SK-N-SH (cell line): Measurements from ENCODE around the gene KCNAB1. TPM values are rescaled to one million over a fixed set of nuclear protein-coding genes. Genes with fewer than 3 reads are reported as not detected.
A peak's percentile ranks its signal among the peaks of the same experiment; 100 is the strongest.

Experiments
- CTCF ChIA-PET: fragments of 300-600, 350-600 bp; formaldehyde crosslinking; extraction: SDS; loops from one replicate; lab custom pipeline; 2021; lab: Yijun Ruan, JAX
- POLR2A ChIA-PET: fragments of 350-600 bp; sonication (Branson Sonifier 250); formaldehyde crosslinking; extraction: SDS; loops from one replicate; lab custom pipeline; 2020; ENCODE audit warnings: antibody characterized with exemption, inconsistent platforms; lab: Yijun Ruan, JAX
- DNase-seq: peaks from one replicate; pipeline ENCODE4 v3.0.0; 2012
- H2AFZ ChIP-seq: fragments of 200-600 bp; sonication (generic); 2 replicates; pipeline ENCODE4 v1.8.1; 2016; ENCODE audit warnings: antibody characterized with exemption, mild to moderate bottlenecking, low read depth
- H3F3A ChIP-seq: fragments of 200-600 bp; sonication (generic); replicated peaks from 2 replicates; pipeline ENCODE3; 2016; ENCODE audit warnings: antibody characterized with exemption, mild to moderate bottlenecking; ENCODE audit not compliant: insufficient read depth
- H3K27ac ChIP-seq, 2 experiments: fragments of 200-500 bp in 1 of 2; fragments of 200-600 bp in 1 of 2; sonication (Bioruptor generic) in 1 of 2; sonication (generic), shearing (Covaris generic) in 1 of 2; 2 replicates each; pipeline versions ENCODE4 v1.5.1 to v1.6.1; 2014 to 2016; ENCODE audit warnings: low read depth in 2 of 2, inconsistent platforms in 1 of 2, low read length in 1 of 2, mild to moderate bottlenecking in 1 of 2, mixed read lengths in 1 of 2
- H3K27me3 ChIP-seq: fragments of 200-600 bp; sonication (generic), shearing (Covaris generic); 2 replicates; pipeline ENCODE4 v1.6.1; 2016; ENCODE audit warnings: mixed run types; ENCODE audit not compliant: insufficient read depth
- H3K36me3 ChIP-seq, 2 experiments: fragments of 200-500 bp in 1 of 2; fragments of 200-600 bp in 1 of 2; sonication (Bioruptor generic) in 1 of 2; sonication (generic) in 1 of 2; replicated peaks in 1 of 2; 2 replicates each; pipeline versions ENCODE3 to v1.5.1; 2014 to 2016; ENCODE audit warnings: low read length in 1 of 2, mild to moderate bottlenecking in 1 of 2; ENCODE audit not compliant: insufficient read depth in 2 of 2, control insufficient read depth in 1 of 2
- H3K4me1 ChIP-seq, 2 experiments: fragments of 200-500 bp in 1 of 2; fragments of 200-600 bp in 1 of 2; sonication (Bioruptor generic) in 1 of 2; sonication (generic), shearing (Covaris generic) in 1 of 2; 2 replicates each; pipeline versions ENCODE4 v1.5.1 to v1.6.1; 2014 to 2016; ENCODE audit warnings: low read depth in 1 of 2, low read length in 1 of 2, mixed run types in 1 of 2; ENCODE audit not compliant: insufficient read depth in 2 of 2, control insufficient read depth in 1 of 2
- H3K4me2 ChIP-seq: fragments of 200-600 bp; sonication (generic), shearing (Covaris generic); 2 replicates; pipeline ENCODE4 v1.6.1; 2017; ENCODE audit warnings: mixed run types
- H3K4me3 ChIP-seq, 2 experiments: fragments of 200-500 bp in 1 of 2; fragments of 200-600 bp in 1 of 2; sonication (Bioruptor generic) in 1 of 2; sonication (generic), shearing (Covaris generic) in 1 of 2; 2 replicates each; pipeline versions ENCODE4 v1.5.1 to v1.8.1; 2014 to 2016; ENCODE audit warnings: low read depth in 2 of 2, inconsistent platforms in 1 of 2, low read length in 1 of 2, mild to moderate bottlenecking in 1 of 2, mixed read lengths in 1 of 2, moderate library complexity in 1 of 2
- H3K79me2 ChIP-seq: fragments of 200-600 bp; sonication (generic); 2 replicates; pipeline ENCODE4 v1.8.1; 2017; ENCODE audit warnings: mild to moderate bottlenecking; ENCODE audit not compliant: insufficient read depth
- H3K9ac ChIP-seq: fragments of 200-600 bp; sonication (generic); 2 replicates; pipeline ENCODE4 v1.6.1; 2017; ENCODE audit warnings: mixed run types
- H3K9me2 ChIP-seq: fragments of 200-600 bp; sonication (generic); 2 replicates; pipeline ENCODE4 v1.6.1; 2017; ENCODE audit warnings: mixed run types
- H3K9me3 ChIP-seq: fragments of 200-600 bp; sonication (generic); 2 replicates; pipeline ENCODE4 v1.6.1; 2017; ENCODE audit warnings: mixed run types, mild to moderate bottlenecking, moderate library complexity
- H4K20me1 ChIP-seq: fragments of 200-600 bp; sonication (generic); 2 replicates; pipeline ENCODE4 v1.6.1; 2017; ENCODE audit warnings: mild to moderate bottlenecking, mixed run types; ENCODE audit not compliant: insufficient read depth
- EP300 ChIP-seq, 2 experiments: IDR thresholded peaks; 2 replicates each; pipeline versions ENCODE4 v1.4.0 to v1.6.1; 2012; ENCODE audit warnings: borderline replicate concordance in 1 of 2, low read depth in 1 of 2, low read length in 1 of 2
- FOXJ3 ChIP-seq: sonication (generic); formaldehyde crosslinking; IDR thresholded peaks from 2 replicates; pipeline ENCODE4 v1.5.1; 2020; ENCODE audit warnings: mild to moderate bottlenecking, missing genetic modification reagents
- FOXM1 ChIP-seq: IDR thresholded peaks from 2 replicates; pipeline ENCODE4 v1.4.0; 2012; ENCODE audit warnings: low read depth, mild to moderate bottlenecking
- GABPA ChIP-seq: IDR thresholded peaks from 2 replicates; pipeline ENCODE4 v1.4.0; 2012; ENCODE audit warnings: low read depth, mild to moderate bottlenecking
- GATA2 ChIP-seq: sonication (generic); formaldehyde crosslinking; IDR thresholded peaks from 2 replicates; pipeline ENCODE4 v1.5.0; 2020; ENCODE audit warnings: mild to moderate bottlenecking, missing genetic modification reagents
- IRF3 ChIP-seq: fragments of 150-350 bp; IDR thresholded peaks from 2 replicates; pipeline ENCODE4 v1.6.1; 2016; ENCODE audit warnings: mild to moderate bottlenecking, low read depth, low read length
- MEF2A ChIP-seq: IDR thresholded peaks from 2 replicates; pipeline ENCODE4 v1.4.0; 2012; ENCODE audit warnings: low read depth, borderline replicate concordance
- NRF1 ChIP-seq: IDR thresholded peaks from 2 replicates; pipeline ENCODE4 v1.6.1; 2012; ENCODE audit warnings: low read depth, mild to moderate bottlenecking, low read length
- POLR2AphosphoS5 ChIP-seq: IDR thresholded peaks from 2 replicates; pipeline ENCODE4 v1.6.1; 2012; ENCODE audit warnings: low read depth, low read length
- RFX5 ChIP-seq: IDR thresholded peaks from 2 replicates; pipeline ENCODE4 v1.6.1; 2012; ENCODE audit warnings: mild to moderate bottlenecking, improper control_type of control experiment, low read length
- RXRA ChIP-seq: IDR thresholded peaks from 2 replicates; pipeline ENCODE4 v1.4.0; 2012; ENCODE audit warnings: low read depth, mild to moderate bottlenecking, borderline replicate concordance
- SIN3A ChIP-seq: IDR thresholded peaks from 2 replicates; pipeline ENCODE4 v1.6.1; 2012; ENCODE audit warnings: low read depth, mild to moderate bottlenecking, low read length, moderate library complexity, borderline replicate concordance
- SMC3 ChIP-seq: IDR thresholded peaks from 2 replicates; pipeline ENCODE4 v1.6.1; 2012; ENCODE audit warnings: low read depth, low read length, improper control_type of control experiment
- USF1 ChIP-seq: IDR thresholded peaks from 2 replicates; pipeline ENCODE4 v1.4.0; 2012; ENCODE audit warnings: low read depth, borderline replicate concordance
- YY1 ChIP-seq: IDR thresholded peaks from 2 replicates; pipeline ENCODE4 v1.4.0; 2012; ENCODE audit warnings: low read depth, mild to moderate bottlenecking
- ZBTB33 ChIP-seq: IDR thresholded peaks from 2 replicates; pipeline ENCODE4 v1.4.0; 2012; ENCODE audit warnings: low read depth, borderline replicate concordance
- WGBS: methylation state at CpG from one replicate; pipeline ENCODE4 v1.1.6; 2017; ENCODE audit warnings: low lambda C conversion rate; 5-methylcytosine and 5-hydroxymethylcytosine counted together
- polyA plus RNA-seq, 3 experiments: library from polyadenylated mRNA; depleted of rRNA; stranded (reverse); fragments of >200 nt; gene quantifications; 2 replicates each; pipeline ENCODE4 v1.2.3, GENCODE V29; 2012
- TF ChIP-seq, protein P1 (sequence below): IDR thresholded peaks from 2 replicates; pipeline ENCODE4 v1.6.1; 2012; ENCODE audit warnings: mild to moderate bottlenecking, low read depth, low read length, moderate library complexity

KCNAB1 gene
- polyA plus RNA-seq, 1 of the 3 experiments (the other 2 are of a cell fraction): 82.1 TPM

GRCh38 chr3:156389449-156389950 is 269.1 kb downstream of the KCNAB1 start:
- CTCF ChIA-PET: interaction anchor here (0.6 to 1.3 kb wide), 5 partner anchors 10 to 238 kb away, joined by 3 to 5 read pairs (median 3); no protein-coding TSS in a partner anchor
- TF ChIP-seq MEF2A: no peak
- TF ChIP-seq YY1: no peak
- TF ChIP-seq FOXM1: no peak
- TF ChIP-seq IRF3: no peak
- no peak for TF ChIP-seq RXRA
- no peak for TF ChIP-seq FOXJ3 (CRISPR knock-in tag)
- no peak for TF ChIP-seq GATA2 (CRISPR knock-in tag)
- TF ChIP-seq SIN3A: no peak
- TF ChIP-seq GABPA: no peak
- no peak for TF ChIP-seq USF1
- TF ChIP-seq RFX5: no peak
- H3K4me3 ChIP-seq: no peak overlapping the region
- H3K79me2 ChIP-seq: peaks cover 75% of the 10 kb centered on the region
- no peak overlapping the region for H2AFZ ChIP-seq
- H3K27me3 ChIP-seq: no peaks in the 10 kb centered on the region
- peak overlapping the region; percentile 74 to 80; a peak in 3 of 4 replicates for H3K27ac ChIP-seq
- no peak overlapping the region for H3K4me2 ChIP-seq
- H4K20me1 ChIP-seq: no peaks in the 10 kb centered on the region
- H3K9me3 ChIP-seq: no peaks in the 10 kb centered on the region
- peaks cover 11 to 37% of the 10 kb centered on the region in 2 experiments; a peak in 3 of 4 replicates for H3K4me1 ChIP-seq
- H3K36me3 ChIP-seq: peaks cover 0 to 18% of the 10 kb centered on the region in 2 experiments
- 92% methylated on average over 3 of the region's 3 CpGs for WGBS
- H3F3A ChIP-seq: peaks cover 20% of the 10 kb centered on the region
- no peak overlapping the region for H3K9ac ChIP-seq
- no peaks in the 10 kb centered on the region for H3K9me2 ChIP-seq
- no peak for DNase-seq
- POLR2A ChIA-PET: no interaction called here

- CTCF ChIA-PET: no interaction called here
- no peak overlapping the region for H2AFZ ChIP-seq
- 75% methylated on average over 4 of the region's 4 CpGs for WGBS
- H3K27ac ChIP-seq: no peak overlapping the region; a peak in 1 of 4 replicates
- H3K4me1 ChIP-seq: peaks cover 2 to 33% of the 10 kb centered on the region in 2 experiments; a peak in 3 of 4 replicates
- no peak overlapping the region for H3K4me3 ChIP-seq
- H3K36me3 ChIP-seq: peaks cover 0 to 19% of the 10 kb centered on the region in 2 experiments
- H3K79me2 ChIP-seq: peaks cover 75% of the 10 kb centered on the region
- no peaks in the 10 kb centered on the region for H3K9me3 ChIP-seq
- H3K9me2 ChIP-seq: no peaks in the 10 kb centered on the region
- H3K4me2 ChIP-seq: no peak overlapping the region
- no peak overlapping the region for H3K9ac ChIP-seq
- H3F3A ChIP-seq: peaks cover 27% of the 10 kb centered on the region
- H3K27me3 ChIP-seq: no peaks in the 10 kb centered on the region
- POLR2A ChIA-PET: no interaction called here
- H4K20me1 ChIP-seq: no peaks in the 10 kb centered on the region
- peak; percentile 64 for DNase-seq
- TF ChIP-seq IRF3: no peak
- no peak for TF ChIP-seq FOXJ3 (CRISPR knock-in tag)
- TF ChIP-seq, protein P1, sequence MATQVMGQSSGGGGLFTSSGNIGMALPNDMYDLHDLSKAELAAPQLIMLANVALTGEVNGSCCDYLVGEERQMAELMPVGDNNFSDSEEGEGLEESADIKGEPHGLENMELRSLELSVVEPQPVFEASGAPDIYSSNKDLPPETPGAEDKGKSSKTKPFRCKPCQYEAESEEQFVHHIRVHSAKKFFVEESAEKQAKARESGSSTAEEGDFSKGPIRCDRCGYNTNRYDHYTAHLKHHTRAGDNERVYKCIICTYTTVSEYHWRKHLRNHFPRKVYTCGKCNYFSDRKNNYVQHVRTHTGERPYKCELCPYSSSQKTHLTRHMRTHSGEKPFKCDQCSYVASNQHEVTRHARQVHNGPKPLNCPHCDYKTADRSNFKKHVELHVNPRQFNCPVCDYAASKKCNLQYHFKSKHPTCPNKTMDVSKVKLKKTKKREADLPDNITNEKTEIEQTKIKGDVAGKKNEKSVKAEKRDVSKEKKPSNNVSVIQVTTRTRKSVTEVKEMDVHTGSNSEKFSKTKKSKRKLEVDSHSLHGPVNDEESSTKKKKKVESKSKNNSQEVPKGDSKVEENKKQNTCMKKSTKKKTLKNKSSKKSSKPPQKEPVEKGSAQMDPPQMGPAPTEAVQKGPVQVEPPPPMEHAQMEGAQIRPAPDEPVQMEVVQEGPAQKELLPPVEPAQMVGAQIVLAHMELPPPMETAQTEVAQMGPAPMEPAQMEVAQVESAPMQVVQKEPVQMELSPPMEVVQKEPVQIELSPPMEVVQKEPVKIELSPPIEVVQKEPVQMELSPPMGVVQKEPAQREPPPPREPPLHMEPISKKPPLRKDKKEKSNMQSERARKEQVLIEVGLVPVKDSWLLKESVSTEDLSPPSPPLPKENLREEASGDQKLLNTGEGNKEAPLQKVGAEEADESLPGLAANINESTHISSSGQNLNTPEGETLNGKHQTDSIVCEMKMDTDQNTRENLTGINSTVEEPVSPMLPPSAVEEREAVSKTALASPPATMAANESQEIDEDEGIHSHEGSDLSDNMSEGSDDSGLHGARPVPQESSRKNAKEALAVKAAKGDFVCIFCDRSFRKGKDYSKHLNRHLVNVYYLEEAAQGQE: no peak
- no peak for TF ChIP-seq MEF2A
- no peak for TF ChIP-seq YY1
- TF ChIP-seq EP300 (IDR thresholded peaks at IDR 0.05; ENCODE audit: borderline replicate concordance in 1 of 2, low read depth in 1 of 2, low read length in 1 of 2): peak in 1 of 2 experiments; percentile 80; a peak in 2 of 4 replicates
- TF ChIP-seq ZBTB33: no peak
- no peak for TF ChIP-seq SMC3
- TF ChIP-seq NRF1: no peak
- TF ChIP-seq POLR2AphosphoS5: no peak
Measured at GRCh38 chr3:156390846-156391245, 270.5 kb downstream of the KCNAB1 start.
